GM12891 (cell line): Measurements from ENCODE around the gene NAT10.

Experiments
- POLR2A ChIP-seq: IDR thresholded peaks from 2 replicates; pipeline ENCODE4 v1.6.1; 2011; ENCODE audit warnings: low read depth, low read length, control low read depth
- POLR2AphosphoS5 ChIP-seq: IDR thresholded peaks from 2 replicates; pipeline ENCODE4 v1.6.1; 2011; ENCODE audit warnings: low read depth, low read length, control low read depth
- SPI1 ChIP-seq: IDR thresholded peaks from 2 replicates; pipeline ENCODE4 v1.6.1; 2011; ENCODE audit warnings: low read depth, low read length, control low read depth
- TAF1 ChIP-seq: IDR thresholded peaks from 2 replicates; pipeline ENCODE4 v1.6.1; 2011; ENCODE audit warnings: low read depth, low read length, control low read depth

GRCh38 chr11:34146411-34146810 is 41.0 kb downstream of the NAT10 start:
- TF ChIP-seq SPI1 (no peak), POLR2A (no peak), POLR2AphosphoS5 (no peak), TAF1 (no peak)
